ENCODE results near the gene TCIRG1. TPM values are rescaled to one million over a fixed set of nuclear protein-coding genes. Genes with fewer than 3 reads are reported as not detected.

Gene TCIRG1
- total RNA-seq, 1 donor from 2014 or later, result 152 TPM

DNA sequence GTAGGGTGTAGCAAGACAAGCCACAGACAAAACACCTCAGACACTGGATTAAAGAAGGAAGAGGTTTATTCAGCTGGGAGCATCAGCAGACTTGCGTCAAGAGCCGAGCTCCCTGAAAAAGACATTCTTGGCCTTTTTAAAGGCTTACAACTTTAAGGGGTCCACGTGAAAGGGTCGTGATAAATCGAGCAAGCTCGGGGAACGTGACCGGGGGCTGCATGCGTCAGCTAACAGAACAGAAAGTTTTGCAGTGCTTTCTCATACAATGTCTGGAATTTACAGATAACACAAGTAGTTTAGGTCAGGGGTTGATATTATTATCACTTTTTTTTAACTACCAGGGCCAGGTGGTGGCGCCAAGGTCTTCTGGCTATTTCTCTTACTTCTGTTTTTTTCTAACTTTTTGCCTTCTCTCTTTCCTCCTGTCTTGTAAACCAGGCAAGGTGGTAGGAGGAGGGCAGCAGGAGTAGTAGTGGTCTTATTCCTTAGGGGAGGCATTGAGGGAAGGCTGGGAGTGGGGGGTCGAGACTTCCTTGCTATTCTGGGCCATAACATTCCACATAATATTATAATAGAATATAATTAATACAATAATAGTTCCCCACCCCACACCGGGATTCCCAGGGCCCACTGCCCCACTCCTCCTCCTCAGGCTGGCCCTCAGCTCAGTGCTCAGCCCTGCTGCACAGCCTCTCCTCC, 29.3 kb upstream of the TCIRG1 start:
- H3K4me1 Mint-ChIP-seq (ENCODE audit: low read depth), result peaks cover 15% of the 10 kb centered on the region
- no peaks in the 10 kb centered on the region for H3K9me3 Mint-ChIP-seq
- no peak for DNase-seq (ENCODE audit: low spot score)
- H3K4me3 Mint-ChIP-seq, result no peak overlapping the region
- no peaks in the 10 kb centered on the region for H3K27me3 Mint-ChIP-seq (ENCODE audit: insufficient read depth)
- intact Hi-C loops (cut with micrococcal nuclease), result loop anchor here (1.0 kb wide), 1 partner anchor 197 kb away; no protein-coding TSS in a partner anchor
- no peak overlapping the region for H3K27ac Mint-ChIP-seq
- no peaks in the 10 kb centered on the region for H3K36me3 Mint-ChIP-seq (ENCODE audit: low read depth)

DNA sequence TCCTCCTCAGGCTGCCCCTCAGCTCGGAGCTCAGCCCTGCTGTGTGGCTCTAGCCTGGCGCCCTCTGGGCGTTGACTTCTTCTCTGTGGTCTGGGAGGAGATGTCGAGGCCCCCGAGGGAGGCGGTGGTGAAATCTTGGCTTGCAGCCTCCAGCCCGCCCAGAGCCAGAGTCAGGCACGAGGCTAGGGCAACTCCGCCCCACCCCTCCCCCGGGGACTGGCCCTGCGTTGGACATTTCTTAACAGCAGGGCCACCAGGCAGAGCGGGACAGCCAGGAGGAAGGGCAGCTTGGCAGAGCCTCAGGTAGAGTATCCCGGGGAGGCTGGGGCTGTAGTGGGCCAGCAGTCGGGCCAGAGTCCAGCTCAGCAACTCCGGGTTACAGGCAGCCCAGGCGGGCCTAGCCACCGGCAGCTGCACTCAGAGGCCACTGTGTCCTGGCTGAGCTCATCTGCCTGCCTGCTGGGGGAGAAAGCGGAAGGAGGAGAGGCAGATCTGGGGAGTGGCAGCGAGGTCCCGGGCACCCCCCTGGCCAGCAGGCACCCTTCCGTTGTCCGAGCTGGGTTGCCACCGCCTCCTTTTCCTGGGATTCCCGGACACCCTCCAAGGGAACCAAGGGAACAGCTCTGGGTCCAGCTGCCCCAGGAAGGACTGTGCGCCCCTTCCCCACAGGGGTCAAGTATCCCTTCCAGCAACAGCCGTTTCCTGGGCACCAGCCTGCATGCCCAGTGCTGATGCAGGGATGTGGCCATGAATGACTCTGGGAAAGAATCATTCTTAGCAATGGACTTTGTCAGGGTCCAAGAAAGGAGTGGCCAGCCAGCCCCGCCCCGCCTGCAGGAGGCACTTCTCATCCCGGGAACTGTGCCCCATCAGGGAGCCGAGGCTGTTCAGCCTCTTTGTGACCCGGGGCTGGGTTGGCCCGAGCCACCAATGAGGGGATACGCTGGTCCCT, 28.5 kb upstream of the TCIRG1 start, which contains the start of gene ALDH3B1:
Gene ALDH3B1 (plus strand): TSS at position 238 of the 952 bp plus-strand sequence. CDS start 4,971 bp downstream, outside the sequence.
- no peaks in the 10 kb centered on the region for H3K36me3 Mint-ChIP-seq (ENCODE audit: low read depth)
- no peaks in the 10 kb centered on the region for H3K27me3 Mint-ChIP-seq (ENCODE audit: insufficient read depth)
- DNase-seq (ENCODE audit: low spot score), result no peak
- H3K27ac Mint-ChIP-seq, result no peak within 1 kb of the TSS
- peaks cover 10% of the 10 kb centered on the region for H3K4me1 Mint-ChIP-seq (ENCODE audit: low read depth)
- H3K9me3 Mint-ChIP-seq, result no peaks in the 10 kb centered on the region
- no peak within 1 kb of the TSS for H3K4me3 Mint-ChIP-seq
- intact Hi-C loops (cut with micrococcal nuclease), result no loop called here

DNA sequence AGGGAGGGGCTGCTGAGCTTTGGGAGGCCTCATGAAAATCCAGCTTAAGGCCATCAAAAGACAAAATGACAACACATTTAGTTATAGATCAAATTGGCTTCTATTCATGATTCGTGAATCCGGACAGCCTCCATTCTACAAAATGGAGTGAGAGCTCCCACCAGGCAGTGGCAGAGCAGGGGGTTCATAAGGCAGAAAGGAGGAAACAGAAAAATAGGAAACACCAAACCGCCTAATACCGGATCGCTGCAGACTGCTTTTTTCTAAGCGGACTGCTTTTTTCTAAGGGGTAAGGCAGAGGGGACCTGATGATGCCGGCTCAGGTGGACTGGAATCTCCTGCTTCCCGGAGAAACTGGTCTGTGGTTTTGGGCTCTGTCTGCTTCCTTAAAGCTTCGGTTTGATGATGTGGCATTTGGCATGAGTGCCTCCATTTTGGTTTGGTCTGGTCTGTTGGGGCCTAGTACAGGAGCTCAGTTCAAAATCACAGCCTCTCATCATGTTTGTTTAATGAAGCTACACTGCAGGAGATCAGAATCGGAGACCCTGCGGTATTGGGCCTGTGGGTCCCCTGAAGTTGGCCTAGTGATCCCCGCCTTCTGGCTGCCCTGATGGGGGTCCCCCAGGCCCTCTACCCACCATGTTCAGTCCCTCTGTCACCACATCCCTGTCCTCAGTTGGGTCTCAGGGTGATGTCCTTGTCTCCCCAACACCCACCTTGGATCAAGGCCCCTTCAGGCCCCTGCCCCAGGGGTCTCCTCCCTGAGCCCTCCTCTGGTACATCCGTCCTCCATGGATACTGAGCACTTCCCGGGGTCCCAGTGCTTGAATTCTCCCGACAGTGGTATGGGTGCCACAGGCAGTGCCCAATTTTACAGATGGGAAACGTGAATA, 27.5 kb upstream of the TCIRG1 start:
- no peak for DNase-seq (ENCODE audit: low spot score)
- Mint-ChIP-seq H3K4me1 (ENCODE audit: low read depth) (peaks cover 10% of the 10 kb centered on the region), H3K9me3 (no peaks in the 10 kb centered on the region), H3K36me3 (ENCODE audit: low read depth) (no peaks in the 10 kb centered on the region), H3K4me3 (no peak overlapping the region), H3K27ac (no peak overlapping the region), H3K27me3 (ENCODE audit: insufficient read depth) (no peaks in the 10 kb centered on the region)
- intact Hi-C loops (cut with micrococcal nuclease), result no loop called here

DNA sequence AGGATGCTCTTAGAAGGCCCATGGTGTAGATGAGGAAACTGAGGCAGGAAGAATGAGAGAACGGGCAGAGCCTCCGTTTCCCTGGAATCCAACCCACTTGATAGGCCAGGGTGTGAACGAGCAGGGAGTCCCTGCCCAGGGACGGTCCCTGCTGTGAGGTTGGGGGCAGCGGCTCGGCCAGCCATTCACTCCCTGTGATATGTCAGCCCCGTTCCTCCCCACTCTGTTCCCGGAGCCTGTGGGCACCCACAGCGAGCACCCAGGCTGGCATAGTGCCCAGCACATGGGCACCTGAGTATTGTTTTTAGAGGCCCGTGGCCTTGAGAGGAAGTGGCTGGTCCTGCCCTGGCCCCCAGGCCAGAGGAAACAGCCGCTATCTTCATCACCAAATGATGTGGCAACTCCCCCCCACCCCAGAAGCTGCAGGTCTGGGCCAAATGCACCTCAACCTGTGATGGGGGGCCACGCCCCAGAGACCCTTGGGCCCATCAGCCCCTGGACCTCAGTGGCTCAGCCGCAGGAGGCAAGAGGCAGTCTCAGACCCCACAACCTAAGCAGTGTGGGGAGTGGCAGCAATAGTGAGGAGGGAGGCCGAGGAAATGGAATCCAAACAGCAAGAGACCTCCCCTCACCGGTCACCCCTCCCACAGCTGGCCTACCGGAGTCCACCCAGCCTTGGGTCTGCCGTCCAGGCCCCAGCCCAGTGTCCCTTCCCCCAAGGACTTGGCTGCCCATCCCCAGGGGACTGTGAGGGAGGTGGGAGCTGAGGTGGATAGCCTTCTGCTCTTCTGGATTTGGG, 26.6 kb upstream of the TCIRG1 start:
- Mint-ChIP-seq H3K9me3 (no peaks in the 10 kb centered on the region), H3K36me3 (ENCODE audit: low read depth) (no peaks in the 10 kb centered on the region), H3K4me1 (ENCODE audit: low read depth) (peaks cover 10% of the 10 kb centered on the region), H3K27me3 (ENCODE audit: insufficient read depth) (no peaks in the 10 kb centered on the region), H3K4me3 (no peak overlapping the region), H3K27ac (no peak overlapping the region)
- no peak for DNase-seq (ENCODE audit: low spot score)
- intact Hi-C loops (cut with micrococcal nuclease), result no loop called here

DNA sequence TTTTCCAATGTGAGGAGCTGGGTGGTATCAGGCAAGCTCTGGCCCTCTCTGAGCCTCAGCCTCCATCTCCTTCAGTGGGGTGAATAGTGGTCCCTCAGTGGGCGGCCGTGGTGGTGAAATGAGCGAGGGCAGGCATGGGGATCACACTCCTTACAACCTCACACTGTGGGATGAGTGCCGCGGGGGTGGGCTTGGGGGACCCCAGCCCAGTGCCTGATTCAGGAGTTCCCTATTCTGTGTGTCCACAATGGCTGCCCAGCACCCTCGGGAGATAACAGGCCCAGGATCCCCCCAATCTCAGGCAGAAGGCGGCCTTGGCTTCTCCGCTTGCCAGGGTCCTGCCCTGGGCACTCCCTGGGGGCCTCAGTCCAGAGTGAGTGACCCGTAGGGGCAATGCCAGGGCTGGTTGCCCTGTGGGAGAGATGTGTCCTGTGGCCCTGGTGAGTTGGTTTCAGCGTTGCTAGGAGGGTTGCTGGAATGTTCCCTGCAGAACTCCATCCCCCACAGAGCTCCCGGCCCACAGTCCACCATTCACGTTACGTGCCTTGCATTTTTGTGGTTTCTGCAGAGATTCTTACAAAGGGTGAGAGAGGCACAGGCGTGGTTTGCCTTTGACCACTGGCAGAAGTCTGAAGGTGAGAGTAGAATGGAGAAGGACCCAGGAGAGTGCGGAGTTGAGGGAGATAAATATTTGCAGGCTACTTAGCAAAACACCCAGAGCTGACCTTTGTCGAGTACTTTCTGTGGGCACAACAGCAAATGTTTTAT, 25.8 kb upstream of the TCIRG1 start:
- no peaks in the 10 kb centered on the region for H3K9me3 Mint-ChIP-seq
- H3K27me3 Mint-ChIP-seq (ENCODE audit: insufficient read depth), result no peaks in the 10 kb centered on the region
- no peaks in the 10 kb centered on the region for H3K36me3 Mint-ChIP-seq (ENCODE audit: low read depth)
- no peak overlapping the region for H3K4me3 Mint-ChIP-seq
- intact Hi-C loops (cut with micrococcal nuclease), result no loop called here
- H3K27ac Mint-ChIP-seq, result no peak overlapping the region
- H3K4me1 Mint-ChIP-seq (ENCODE audit: low read depth), result peaks cover 10% of the 10 kb centered on the region
- no peak for DNase-seq (ENCODE audit: low spot score)

DNA sequence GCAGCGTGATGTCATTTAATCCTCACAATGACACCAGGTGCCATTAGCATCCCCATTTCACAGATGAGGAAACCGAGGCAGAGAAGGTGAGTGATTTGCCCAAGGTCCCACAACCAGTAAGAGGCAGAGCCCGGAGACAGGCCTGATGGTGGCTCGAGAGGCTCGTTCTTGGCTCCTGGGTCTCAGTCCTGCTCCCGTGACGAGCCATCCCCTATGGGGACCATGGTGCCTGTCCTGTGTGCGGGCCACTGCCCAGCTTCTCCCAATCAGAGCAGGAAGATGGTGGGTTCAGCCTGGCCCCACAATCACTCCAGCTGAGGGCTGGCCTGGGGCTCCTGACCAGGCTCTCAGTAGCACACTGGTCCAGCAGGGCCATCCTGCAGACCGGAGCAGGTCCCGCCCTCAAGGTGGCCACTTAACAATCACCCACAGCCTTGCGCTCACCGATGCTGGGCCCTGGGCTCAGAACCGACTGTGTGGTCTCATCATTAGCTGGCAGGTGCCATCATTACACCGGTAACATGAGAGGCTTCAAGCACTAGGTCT, 25.1 kb upstream of the TCIRG1 start:
- Mint-ChIP-seq H3K27ac (no peak overlapping the region), H3K9me3 (no peaks in the 10 kb centered on the region), H3K27me3 (ENCODE audit: insufficient read depth) (no peaks in the 10 kb centered on the region), H3K4me3 (no peak overlapping the region), H3K36me3 (ENCODE audit: low read depth) (no peaks in the 10 kb centered on the region), H3K4me1 (ENCODE audit: low read depth) (peaks cover 10% of the 10 kb centered on the region)
- intact Hi-C loops (cut with micrococcal nuclease), result no loop called here
- no peak for DNase-seq (ENCODE audit: low spot score)

DNA sequence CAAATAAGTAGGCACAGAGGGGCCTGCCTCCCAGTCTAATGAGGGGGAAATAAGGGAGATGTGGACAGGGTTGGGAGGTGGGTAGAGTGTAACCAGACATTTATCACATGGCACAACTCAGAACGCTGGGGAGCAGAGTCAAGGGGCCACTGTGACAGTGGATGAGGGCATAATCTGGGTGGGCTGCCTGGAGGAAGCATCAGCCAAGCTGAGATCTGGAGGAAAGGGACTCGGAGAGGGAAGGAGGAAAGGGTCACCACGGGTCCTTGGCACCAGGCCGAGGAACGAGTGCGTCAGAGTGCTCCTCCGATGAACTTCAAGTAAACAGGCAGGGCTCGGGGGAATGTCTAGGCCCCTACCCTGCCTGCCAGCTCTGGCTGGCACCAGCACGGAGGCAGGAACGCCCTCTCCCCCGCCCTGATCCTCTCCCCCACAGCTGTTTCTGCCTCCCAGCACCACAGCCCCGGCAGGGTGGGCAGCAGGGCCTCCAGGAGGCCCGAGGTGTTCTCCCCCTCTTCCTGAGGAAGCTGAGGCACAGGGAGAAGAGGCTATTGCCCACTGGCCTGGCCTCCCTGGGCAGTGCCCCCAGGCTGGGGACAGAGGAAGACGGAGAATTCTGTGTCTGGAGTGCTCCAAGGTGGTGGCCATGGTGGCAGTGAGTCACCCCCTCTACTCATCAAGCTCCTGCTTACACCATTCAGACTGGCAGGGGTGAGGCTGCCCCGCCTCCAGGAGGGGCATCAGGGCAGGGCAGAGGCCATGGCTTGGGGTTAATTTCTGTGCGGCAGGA, 24.5 kb upstream of the TCIRG1 start:
- H3K4me3 Mint-ChIP-seq, result no peak overlapping the region
- intact Hi-C loops (cut with micrococcal nuclease), result no loop called here
- peaks cover 3% of the 10 kb centered on the region for H3K4me1 Mint-ChIP-seq (ENCODE audit: low read depth)
- no peak for DNase-seq (ENCODE audit: low spot score)
- no peaks in the 10 kb centered on the region for H3K27me3 Mint-ChIP-seq (ENCODE audit: insufficient read depth)
- no peaks in the 10 kb centered on the region for H3K9me3 Mint-ChIP-seq
- H3K27ac Mint-ChIP-seq, result no peak overlapping the region
- H3K36me3 Mint-ChIP-seq (ENCODE audit: low read depth), result no peaks in the 10 kb centered on the region

DNA sequence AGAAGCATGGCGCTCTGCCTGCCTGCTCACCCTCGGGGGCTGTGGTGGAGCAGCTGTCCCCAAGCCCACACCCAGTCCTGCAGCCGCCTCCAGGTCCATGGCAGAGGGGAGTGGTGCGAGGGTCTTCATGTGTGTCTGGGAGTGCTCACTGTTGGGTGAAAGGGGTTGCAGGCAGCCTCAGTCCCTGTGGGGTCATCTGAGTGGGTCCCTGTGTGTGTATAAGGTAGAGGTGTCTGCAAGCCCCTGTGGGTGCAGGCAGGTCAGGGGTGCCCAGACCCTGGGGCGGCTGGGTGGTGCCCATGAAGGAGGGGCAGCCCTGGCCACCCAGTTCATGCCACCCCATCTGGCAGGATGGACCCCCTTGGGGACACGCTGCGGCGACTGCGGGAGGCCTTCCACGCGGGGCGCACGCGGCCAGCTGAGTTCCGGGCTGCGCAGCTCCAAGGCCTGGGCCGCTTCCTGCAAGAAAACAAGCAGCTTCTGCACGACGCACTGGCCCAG, 23.8 kb upstream of the TCIRG1 start:
- no peak overlapping the region for H3K4me3 Mint-ChIP-seq
- no peaks in the 10 kb centered on the region for H3K9me3 Mint-ChIP-seq
- no peaks in the 10 kb centered on the region for H3K4me1 Mint-ChIP-seq (ENCODE audit: low read depth)
- no peak for DNase-seq (ENCODE audit: low spot score)
- intact Hi-C loops (cut with micrococcal nuclease), result no loop called here
- H3K27ac Mint-ChIP-seq, result no peak overlapping the region
- no peaks in the 10 kb centered on the region for H3K36me3 Mint-ChIP-seq (ENCODE audit: low read depth)
- H3K27me3 Mint-ChIP-seq (ENCODE audit: insufficient read depth), result no peaks in the 10 kb centered on the region

DNA sequence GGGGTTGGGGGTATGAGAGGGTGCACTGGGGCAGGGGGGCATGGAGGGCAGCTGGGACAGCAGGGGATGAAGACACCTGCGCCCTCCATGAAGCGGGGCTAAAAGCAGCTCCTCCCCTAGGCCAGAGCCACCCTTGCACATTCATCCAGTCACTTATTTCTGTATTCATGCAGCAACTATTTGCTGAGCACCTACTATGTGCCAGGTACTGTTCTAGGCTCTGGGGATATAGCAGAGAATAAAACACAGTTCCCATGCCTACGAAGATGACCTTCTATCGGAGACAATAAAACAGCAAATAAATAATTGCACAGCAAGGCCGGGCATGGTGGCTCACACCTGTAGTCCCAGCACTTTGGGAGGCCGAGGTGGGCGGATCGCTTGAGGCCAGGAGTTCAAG, 23.4 kb upstream of the TCIRG1 start:
- H3K36me3 Mint-ChIP-seq (ENCODE audit: low read depth), result no peaks in the 10 kb centered on the region
- intact Hi-C loops (cut with micrococcal nuclease), result no loop called here
- no peaks in the 10 kb centered on the region for H3K9me3 Mint-ChIP-seq
- no peak overlapping the region for H3K27ac Mint-ChIP-seq
- H3K27me3 Mint-ChIP-seq (ENCODE audit: insufficient read depth), result no peaks in the 10 kb centered on the region
- no peaks in the 10 kb centered on the region for H3K4me1 Mint-ChIP-seq (ENCODE audit: low read depth)
- DNase-seq (ENCODE audit: low spot score), result no peak
- H3K4me3 Mint-ChIP-seq, result no peak overlapping the region

DNA sequence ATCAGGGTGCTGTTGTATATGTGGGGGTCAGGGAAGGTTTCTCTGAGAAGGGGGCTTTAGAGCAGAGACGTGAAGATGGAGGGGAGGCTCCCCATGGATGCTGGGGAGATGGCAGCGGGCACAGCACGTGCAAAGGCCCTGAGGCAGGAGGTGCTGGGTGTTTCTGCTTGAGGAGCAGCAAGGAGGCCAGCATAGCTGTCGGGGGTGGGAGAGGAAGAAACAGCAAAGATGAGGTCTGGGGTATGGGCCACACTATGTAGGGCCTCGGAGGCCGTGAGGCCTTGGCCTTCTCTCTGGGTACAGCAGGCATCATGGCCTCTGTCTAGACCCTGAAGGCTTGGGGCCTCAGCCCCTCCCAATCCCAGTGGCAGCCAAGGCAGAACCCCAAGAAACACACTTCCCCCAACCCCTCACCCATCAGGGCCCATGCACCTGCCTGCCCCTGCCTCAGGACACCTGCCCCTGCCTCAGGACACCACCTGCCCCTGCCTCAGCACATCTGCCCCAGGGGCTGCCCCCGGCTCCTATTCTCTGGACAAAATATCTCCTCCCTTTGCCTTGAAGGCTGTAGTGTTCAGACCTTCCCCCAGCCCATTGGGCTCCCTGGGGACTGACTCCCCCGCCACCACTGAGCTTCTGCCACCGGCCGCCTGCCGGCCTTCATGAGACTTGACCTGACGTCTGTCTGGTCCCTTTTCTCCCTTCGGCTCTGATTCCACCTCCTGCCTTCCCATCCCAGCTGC, 22.5 kb upstream of the TCIRG1 start:
- H3K4me3 Mint-ChIP-seq, result no peak overlapping the region
- no peak overlapping the region for H3K27ac Mint-ChIP-seq
- no peaks in the 10 kb centered on the region for H3K9me3 Mint-ChIP-seq
- no peaks in the 10 kb centered on the region for H3K27me3 Mint-ChIP-seq (ENCODE audit: insufficient read depth)
- no peaks in the 10 kb centered on the region for H3K36me3 Mint-ChIP-seq (ENCODE audit: low read depth)
- H3K4me1 Mint-ChIP-seq (ENCODE audit: low read depth), result no peaks in the 10 kb centered on the region
- intact Hi-C loops (cut with micrococcal nuclease), result no loop called here
- no peak for DNase-seq (ENCODE audit: low spot score)

All from activated T-helper 1 cell treated with anti-CD3 and anti-CD28 coated beads, Interleukin-12 subunit alpha, Interleukin-12 subunit beta, Interleukin-2, Interleukin-4 antibody, amounts not matched to agents 30 ng/mL and 10 ng/mL and 1 ng/mL, durations not matched to agents 14 hours and 24 hours and 36 hours (primary cell).